ENCODE data around the gene PDRG1. TPM values are rescaled to one million over a fixed set of nuclear protein-coding genes. Genes with fewer than 3 reads are reported as not detected.

The PDRG1 gene
- total RNA-seq, 2 donors from 2014 or later: 20.4 to 24.4 TPM

DNA sequence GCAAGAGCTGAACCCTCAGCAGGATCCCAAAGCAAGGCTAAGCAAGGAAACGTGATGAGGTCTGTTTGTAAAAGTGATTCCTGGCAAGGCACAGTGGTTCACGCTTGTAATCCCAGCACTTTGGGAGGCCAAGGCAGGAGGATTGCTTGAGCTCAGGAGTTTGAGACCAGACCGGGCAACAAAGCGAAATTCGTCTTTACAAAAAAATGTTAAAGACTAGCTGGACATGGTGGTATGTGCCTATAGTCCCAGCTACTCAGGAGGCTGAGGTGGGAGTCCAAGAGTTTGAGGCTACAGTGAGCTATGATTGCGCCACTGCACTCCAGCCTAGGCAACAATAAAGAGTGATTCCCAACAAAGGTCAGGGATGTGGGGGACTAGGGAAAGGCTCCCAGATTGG, 12.0 kb upstream of the PDRG1 start:
- peaks cover under 1% of the 10 kb centered on the region for H3K4me1 ChIP-seq (ENCODE audit: control insufficient read depth, insufficient read depth, low read length)
- H3K36me3 Mint-ChIP-seq (ENCODE audit: low read depth): no peaks in the 10 kb centered on the region
- no peak overlapping the region for H3K9ac ChIP-seq (ENCODE audit: extremely low read depth, low read length, poor library complexity, severe bottlenecking)
- DNase-seq: no peak
- H3K4me1 Mint-ChIP-seq: peaks cover 4% of the 10 kb centered on the region
- peaks cover 51% of the 10 kb centered on the region for H3K27me3 ChIP-seq (ENCODE audit: control insufficient read depth, insufficient read depth, low read length, poor library complexity, severe bottlenecking)
- H3K9me3 Mint-ChIP-seq: no peaks in the 10 kb centered on the region
- H3K4me3 ChIP-seq (ENCODE audit: low read length): no peak overlapping the region
- no peak overlapping the region for H3K27ac ChIP-seq (ENCODE audit: low read depth, low read length)
- no peak for TF ChIP-seq CTCF (conservative IDR thresholded peaks at IDR 0.05)
- peaks cover 75% of the 10 kb centered on the region for H3K27me3 Mint-ChIP-seq (ENCODE audit: insufficient read depth)
- no peaks in the 10 kb centered on the region for H3K9me3 ChIP-seq (ENCODE audit: control insufficient read depth, low read length)
- H3K36me3 ChIP-seq (ENCODE audit: control insufficient read depth, insufficient read depth, low read length): no peaks in the 10 kb centered on the region
- H3K27ac Mint-ChIP-seq: no peak overlapping the region
- 78 to 86% methylated on average over 6 of the region's 6 CpGs for WGBS, 2 experiments (ENCODE audit: insufficient coverage in 1 of 2, insufficient read length in 1 of 2)
- no peak overlapping the region for H3K4me3 Mint-ChIP-seq

DNA sequence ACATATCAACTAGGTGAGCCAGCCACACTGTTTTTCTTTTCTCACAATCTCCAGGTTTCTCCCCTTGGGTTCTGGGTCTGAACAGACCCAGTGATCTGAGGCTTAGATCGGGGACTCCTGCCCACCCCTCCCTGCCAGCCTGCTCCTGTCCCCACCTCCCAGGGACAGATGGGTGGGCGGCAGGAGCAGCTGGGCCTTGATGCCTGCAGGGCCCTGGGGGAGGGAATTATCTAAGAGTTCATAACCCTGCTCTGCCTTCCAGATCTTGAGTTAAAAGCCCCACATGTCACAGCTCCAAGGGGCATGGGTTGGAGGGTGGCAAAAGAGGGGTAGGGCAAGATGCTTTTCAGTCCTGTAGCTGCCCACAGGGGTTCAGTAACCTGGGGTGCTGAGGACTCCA, 10.9 kb upstream of the PDRG1 start:
- Mint-ChIP-seq H3K4me3 (no peak overlapping the region), H3K9me3 (no peaks in the 10 kb centered on the region), H3K27me3 (ENCODE audit: insufficient read depth) (peaks cover 79% of the 10 kb centered on the region), H3K36me3 (ENCODE audit: low read depth) (no peaks in the 10 kb centered on the region), H3K4me1 (no peaks in the 10 kb centered on the region), H3K27ac (no peak overlapping the region)
- H3K9ac ChIP-seq (ENCODE audit: extremely low read depth, low read length, poor library complexity, severe bottlenecking): no peak overlapping the region
- H3K36me3 ChIP-seq (ENCODE audit: control insufficient read depth, insufficient read depth, low read length): no peaks in the 10 kb centered on the region
- TF ChIP-seq CTCF (conservative IDR thresholded peaks at IDR 0.05): no peak
- no peak for DNase-seq
- H3K4me3 ChIP-seq (ENCODE audit: low read length): no peak overlapping the region
- no peaks in the 10 kb centered on the region for H3K9me3 ChIP-seq (ENCODE audit: control insufficient read depth, low read length)
- WGBS, 2 experiments (ENCODE audit: insufficient coverage in 1 of 2, insufficient read length in 1 of 2): 88% methylated on average over 2 of the region's 2 CpGs; no CpG with 5 or more reads in 1 of the 2 experiments
- H3K27ac ChIP-seq (ENCODE audit: low read depth, low read length): peak overlapping the region; percentile 68
- H3K27me3 ChIP-seq (ENCODE audit: control insufficient read depth, insufficient read depth, low read length, poor library complexity, severe bottlenecking): peaks cover 54% of the 10 kb centered on the region
- no peaks in the 10 kb centered on the region for H3K4me1 ChIP-seq (ENCODE audit: control insufficient read depth, insufficient read depth, low read length)

DNA sequence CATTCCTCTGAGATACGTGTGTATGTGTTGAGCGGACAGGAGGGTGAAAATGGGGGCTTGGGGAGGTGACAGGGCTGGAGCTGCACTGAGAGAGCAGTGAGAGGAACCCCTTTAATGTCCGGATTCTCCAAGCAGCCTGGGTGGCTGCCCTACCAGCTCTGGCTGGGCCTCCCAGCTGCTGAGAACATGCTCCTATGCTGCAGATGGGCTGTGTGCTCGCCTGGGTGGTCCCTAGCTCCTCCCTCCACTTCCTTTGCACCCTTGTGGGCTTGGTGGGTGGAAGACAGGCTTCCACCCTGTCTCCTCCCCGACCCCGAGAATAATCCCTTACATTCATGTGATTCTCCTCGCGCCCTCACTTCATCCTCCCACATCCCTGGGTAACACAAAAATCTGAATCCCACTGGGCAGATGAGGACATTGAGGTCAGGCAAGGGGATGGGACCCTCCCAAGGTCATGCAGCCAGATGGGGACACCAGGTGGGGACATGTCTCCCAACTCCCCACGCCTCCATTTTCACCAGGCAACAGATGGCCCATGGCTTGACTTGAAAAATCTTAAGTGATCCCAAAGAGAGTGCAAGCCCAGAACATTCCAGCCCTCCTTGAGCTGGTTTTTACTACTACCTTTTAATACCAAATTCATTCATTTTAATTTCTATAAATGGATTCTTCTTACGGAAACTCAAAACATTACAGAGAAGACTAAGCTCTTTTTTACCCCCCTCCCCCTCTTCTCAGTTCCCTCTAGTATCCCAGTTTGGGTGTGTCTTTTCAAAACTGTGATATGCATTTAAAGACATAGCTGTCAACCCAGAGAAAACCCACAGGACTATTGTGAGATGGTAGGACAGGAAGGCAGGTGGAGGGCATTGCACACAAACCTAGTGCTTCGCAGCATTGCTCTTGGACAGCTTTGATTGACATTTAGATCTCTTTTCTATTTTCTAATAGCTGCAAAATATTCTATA, 5.0 kb upstream of the PDRG1 start:
- Mint-ChIP-seq H3K9me3 (no peaks in the 10 kb centered on the region), H3K27me3 (ENCODE audit: insufficient read depth) (peaks cover 67% of the 10 kb centered on the region), H3K27ac (no peak overlapping the region), H3K4me1 (no peaks in the 10 kb centered on the region), H3K36me3 (ENCODE audit: low read depth) (no peaks in the 10 kb centered on the region), H3K4me3 (no peak overlapping the region)
- no peak for TF ChIP-seq CTCF (conservative IDR thresholded peaks at IDR 0.05)
- Histone ChIP-seq H3K4me1 (ENCODE audit: control insufficient read depth, insufficient read depth, low read length) (no peaks in the 10 kb centered on the region), H3K27ac (ENCODE audit: low read depth, low read length) (no peak overlapping the region), H3K4me3 (ENCODE audit: low read length) (no peak overlapping the region), H3K36me3 (ENCODE audit: control insufficient read depth, insufficient read depth, low read length) (no peaks in the 10 kb centered on the region), H3K9ac (ENCODE audit: extremely low read depth, low read length, poor library complexity, severe bottlenecking) (no peak overlapping the region), H3K27me3 (ENCODE audit: control insufficient read depth, insufficient read depth, low read length, poor library complexity, severe bottlenecking) (peaks cover 18% of the 10 kb centered on the region), H3K9me3 (ENCODE audit: control insufficient read depth, low read length) (no peaks in the 10 kb centered on the region)
- WGBS, 2 experiments (ENCODE audit: insufficient coverage in 1 of 2, insufficient read length in 1 of 2): 74 to 80% methylated on average over 7 to 11 of the region's 11 CpGs
- DNase-seq: no peak
